ENCODE results near the gene NIPAL4.
"Not testable (repeated sequence)": the region's sequence is repeated elsewhere in the genome, so short reads cannot be mapped to it uniquely, and the experiment has no call there.

DNA sequence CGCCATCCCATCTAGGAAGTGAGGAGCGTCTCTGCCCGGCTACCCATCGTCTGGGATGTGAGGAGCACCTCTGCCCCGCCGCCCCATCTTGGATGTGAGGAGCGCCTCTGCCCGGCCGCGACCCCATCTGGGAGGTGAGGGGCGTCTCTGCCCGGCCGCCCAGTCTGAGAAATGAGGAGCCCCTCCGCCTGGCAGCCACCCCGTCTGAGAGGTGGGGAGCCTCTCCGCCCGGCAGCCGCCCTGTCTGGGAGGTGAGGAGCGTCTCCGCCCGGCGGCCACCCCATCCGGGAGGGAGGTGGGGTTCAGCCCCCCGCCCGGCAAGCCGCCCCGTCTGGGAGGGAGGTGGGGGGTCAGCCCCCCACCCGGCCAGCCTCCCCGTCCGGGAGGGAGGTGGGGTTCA, 40.5 kb upstream of the NIPAL4 start:
- TF ChIP-seq POLR2A (IDR thresholded peaks at IDR 0.05) = not testable (repeated sequence)
- TF ChIP-seq, protein P1, sequence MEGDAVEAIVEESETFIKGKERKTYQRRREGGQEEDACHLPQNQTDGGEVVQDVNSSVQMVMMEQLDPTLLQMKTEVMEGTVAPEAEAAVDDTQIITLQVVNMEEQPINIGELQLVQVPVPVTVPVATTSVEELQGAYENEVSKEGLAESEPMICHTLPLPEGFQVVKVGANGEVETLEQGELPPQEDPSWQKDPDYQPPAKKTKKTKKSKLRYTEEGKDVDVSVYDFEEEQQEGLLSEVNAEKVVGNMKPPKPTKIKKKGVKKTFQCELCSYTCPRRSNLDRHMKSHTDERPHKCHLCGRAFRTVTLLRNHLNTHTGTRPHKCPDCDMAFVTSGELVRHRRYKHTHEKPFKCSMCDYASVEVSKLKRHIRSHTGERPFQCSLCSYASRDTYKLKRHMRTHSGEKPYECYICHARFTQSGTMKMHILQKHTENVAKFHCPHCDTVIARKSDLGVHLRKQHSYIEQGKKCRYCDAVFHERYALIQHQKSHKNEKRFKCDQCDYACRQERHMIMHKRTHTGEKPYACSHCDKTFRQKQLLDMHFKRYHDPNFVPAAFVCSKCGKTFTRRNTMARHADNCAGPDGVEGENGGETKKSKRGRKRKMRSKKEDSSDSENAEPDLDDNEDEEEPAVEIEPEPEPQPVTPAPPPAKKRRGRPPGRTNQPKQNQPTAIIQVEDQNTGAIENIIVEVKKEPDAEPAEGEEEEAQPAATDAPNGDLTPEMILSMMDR (IDR thresholded peaks at IDR 0.05 in 4 of 5, conservative IDR thresholded peaks at IDR 0.05 in 1 of 5) = not testable (repeated sequence)
